GM12878 (cell line): ENCODE results near the gene FAM199X. TPM values are rescaled to one million over a fixed set of nuclear protein-coding genes. Genes with fewer than 3 reads are reported as not detected.

Experiments used
- ATAC-seq: fragments of 200-7000 bp; cut with Tn5 transposase; 3 replicates; pipeline ENCODE4 v1.9.1; 2020; ENCODE audit warnings: mild to moderate bottlenecking, moderate library complexity
- BruUV-seq: library from RNA; stranded (reverse); fragments of 400-500 nt; replicated peaks from 2 replicates; lab custom pipeline; 2021; lab: Mats Ljungman, UMichigan
- CTCF ChIA-PET: fragments of 300-600 bp; sonication (Branson Sonifier 250); formaldehyde crosslinking; extraction: SDS; loops from one replicate; lab custom pipeline; 2021; ENCODE audit warnings: inconsistent platforms; lab: Yijun Ruan, JAX
- POLR2A ChIA-PET: fragments of 350-600 bp; formaldehyde crosslinking; extraction: SDS; loops from one replicate; lab custom pipeline; 2021; ENCODE audit warnings: inconsistent platforms; lab: Charles Lee
- RAD21 ChIA-PET: fragments of 300-600 bp; sonication (Branson Sonifier 250); formaldehyde crosslinking; loops from one replicate; lab custom pipeline; 2023; ENCODE audit warnings: antibody characterized with exemption; ENCODE audit not compliant: unreplicated experiment; lab: Charles Lee
- SMC1A ChIA-PET: fragments of 300-600 bp; sonication (Branson Sonifier 250); formaldehyde crosslinking; loops from one replicate; lab custom pipeline; 2023; ENCODE audit not compliant: unreplicated experiment, uncharacterized antibody; lab: Charles Lee
- DNase-seq: peaks from one replicate; pipeline ENCODE4 v3.0.0-alpha.2; 2011; ENCODE audit warnings: low read depth, low spot score
- FAIRE-seq: peaks from 3 replicates; lab custom pipeline; 2011; peaks lifted over from hg19 to GRCh38; lab: Jason Lieb, UNC
- H2AFZ ChIP-seq: 2 replicates; pipeline ENCODE4 v1.6.0; 2011; ENCODE audit warnings: low read depth, low read length, control low read depth; ENCODE audit not compliant: control insufficient read depth
- H3K27ac ChIP-seq: 2 replicates; pipeline ENCODE4 v1.5.1; 2011; ENCODE audit warnings: control low read depth; ENCODE audit not compliant: control insufficient read depth, insufficient read depth
- H3K27me3 ChIP-seq, 2 experiments: replicated peaks in 1 of 2; 2 replicates each; pipeline versions ENCODE4 v1.6.0 to v1.6.1; 2011; ENCODE audit warnings: low read length in 1 of 2; ENCODE audit not compliant: control insufficient read depth in 2 of 2, insufficient read depth in 2 of 2
- H3K36me3 ChIP-seq, 2 experiments: 2 replicates each; pipeline ENCODE4 v1.5.1; 2011; ENCODE audit warnings: low read length in 1 of 2; ENCODE audit not compliant: control insufficient read depth in 2 of 2, insufficient read depth in 2 of 2
- H3K4me1 ChIP-seq: 2 replicates; pipeline ENCODE4 v1.6.1; 2011; ENCODE audit warnings: mild to moderate bottlenecking, low read length, moderate library complexity, mixed read lengths; ENCODE audit not compliant: control insufficient read depth, insufficient read depth
- H3K4me2 ChIP-seq: 2 replicates; pipeline ENCODE4 v1.6.0; 2011; ENCODE audit warnings: control low read depth; ENCODE audit not compliant: control insufficient read depth, insufficient read depth
- H3K4me3 ChIP-seq: fragments of 200-600 bp; sonication (generic); 2 replicates; pipeline ENCODE4 v1.5.1; 2016
- H3K79me2 ChIP-seq: 2 replicates; pipeline ENCODE4 v1.6.0; 2011; ENCODE audit warnings: low read length; ENCODE audit not compliant: control insufficient read depth, insufficient read depth
- H3K9ac ChIP-seq: 2 replicates; pipeline ENCODE4 v1.8.0; 2011; ENCODE audit warnings: low read length, control low read depth, mixed read lengths; ENCODE audit not compliant: control insufficient read depth, insufficient read depth
- H3K9me3 ChIP-seq: replicated peaks from 3 replicates; pipeline ENCODE4 v1.5.1; 2011; ENCODE audit warnings: mild to moderate bottlenecking, low read length; ENCODE audit not compliant: control insufficient read depth, insufficient read depth
- H4K20me1 ChIP-seq: 2 replicates; pipeline ENCODE4 v1.6.0; 2011; ENCODE audit not compliant: control insufficient read depth, insufficient read depth
- DPF2 ChIP-seq: fragments of 450-650 bp; IDR thresholded peaks from 2 replicates; pipeline ENCODE4 v1.6.1; 2017; ENCODE audit warnings: mild to moderate bottlenecking
- ESRRA ChIP-seq: IDR thresholded peaks from 2 replicates; pipeline ENCODE4 v1.6.1; 2012; ENCODE audit warnings: mild to moderate bottlenecking, low read length, improper control_type of control experiment
- LARP7 ChIP-seq: fragments of 450-650 bp; IDR thresholded peaks from 2 replicates; pipeline ENCODE4 v1.6.1; 2017; ENCODE audit warnings: mild to moderate bottlenecking
- ZSCAN29 ChIP-seq: fragments of 450-650 bp; IDR thresholded peaks from 2 replicates; pipeline ENCODE4 v1.6.1; 2017; ENCODE audit warnings: mild to moderate bottlenecking, moderate library complexity
- WGBS: methylation state at CpG from one replicate; pipeline ENCODE4 v1.1.6; 2016; ENCODE audit warnings: low lambda C conversion rate; ENCODE audit not compliant: insufficient replicate concordance, insufficient coverage; ENCODE audit errors: missing lambda C conversion rate; 5-methylcytosine and 5-hydroxymethylcytosine counted together
- in situ Hi-C: fragments of 300-500 bp; cut with MboI; formaldehyde crosslinking; loops from 9 replicates; pipeline ENCODE4 v1.14.3; 2018; ENCODE audit warnings: mixed read lengths
- intact Hi-C: fragments of 100-400 bp; cut with micrococcal nuclease; formaldehyde crosslinking; loops from one replicate; pipeline ENCODE4 v1.14.2; 2022; ENCODE audit not compliant: unreplicated experiment
- polyA plus RNA-seq, 11 experiments: library from polyadenylated mRNA; depleted of rRNA in 4 of 11; unstranded in 6 of 11; stranded (reverse) in 5 of 11; fragments of >200 nt; fragmentation: Nextera tagmentation in 4 of 11; fragmentation: Illumina TruSeq in 1 of 11; extraction: Ambion mirVana in 4 of 11; extraction: Trizol in 1 of 11; gene quantifications; 1 replicate in 1 of 11; 2 replicates in 10 of 11; pipeline versions ENCODE4 v1.2.1 to v1.2.3, GENCODE V29; 2011 to 2016; ENCODE audit warnings: inconsistent platforms in 2 of 11, missing spikeins in 2 of 11, low read depth in 1 of 11
- total RNA-seq, 4 experiments: library from RNA; depleted of rRNA in 3 of 4; stranded (reverse); fragments of >200 nt in 3 of 4; fragmentation: Illumina TruSeq in 1 of 4; extraction: Trizol in 1 of 4; gene quantifications; 2 replicates each; pipeline versions ENCODE4 v1.2.1 to v1.2.3, GENCODE V29; 2013 to 2021
- TF ChIP-seq, protein P1 (sequence below): IDR thresholded peaks from 2 replicates; pipeline ENCODE4 v1.6.1; 2012; ENCODE audit warnings: low read depth, low read length, improper control_type of control experiment
- TF ChIP-seq, protein P2 (sequence below): fragments of 450-650 bp; IDR thresholded peaks from 2 replicates; pipeline ENCODE4 v1.6.1; 2016; ENCODE audit warnings: mild to moderate bottlenecking

FAM199X gene
- total and polyA plus RNA-seq, 10 of the 15 experiments (the other 5 are each of a cell fraction or from before 2014, with no cell fraction given) = 2.4 to 10.9 (median 9.1) TPM

DNA sequence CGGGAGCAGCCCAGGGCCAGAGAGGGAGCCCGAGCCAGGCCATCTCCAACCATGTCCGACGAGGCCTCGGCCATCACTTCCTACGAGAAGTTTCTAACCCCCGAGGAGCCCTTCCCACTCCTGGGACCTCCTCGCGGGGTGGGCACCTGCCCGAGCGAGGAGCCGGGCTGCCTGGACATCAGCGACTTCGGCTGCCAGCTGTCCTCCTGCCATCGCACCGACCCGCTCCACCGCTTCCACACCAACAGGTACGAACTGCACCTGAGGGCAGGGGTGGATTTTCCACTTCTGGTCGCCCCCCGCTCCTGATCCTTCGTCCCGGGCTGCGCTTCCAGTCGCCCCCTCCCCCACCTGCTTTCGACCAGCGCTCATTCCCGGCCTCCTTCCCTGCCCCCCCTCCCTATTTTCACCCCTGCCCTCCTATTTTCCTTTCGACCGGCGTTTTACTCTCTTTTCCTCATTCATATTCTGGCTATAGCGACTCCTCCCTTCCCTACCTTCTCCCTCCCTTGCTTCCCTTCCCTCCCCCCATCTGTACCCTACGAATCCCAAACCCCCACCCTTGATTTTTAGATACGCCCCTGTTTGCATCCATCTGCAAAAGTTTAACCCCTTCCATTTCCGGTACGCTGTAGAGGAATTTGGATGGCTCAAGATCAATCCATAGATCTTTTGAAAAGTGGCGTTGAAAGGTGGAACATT, 633 bp downstream of the FAM199X start:
- 8% methylated on average over 27 of the region's 37 CpGs for WGBS
- POLR2A ChIA-PET = interaction anchor here (0.6 to 3.7 kb wide), 2 partner anchors 10 to 20 kb away, joined by 6 to 16 read pairs; partner anchors contain the start of gene SLC25A53
- SMC1A ChIA-PET = interaction anchor here (1.0 to 3.2 kb wide), 2 partner anchors 10 to 58 kb away, joined by 3 to 20 read pairs; partner anchors contain the start of gene SLC25A53
- peak overlapping the region; percentile 73 for H3K4me3 ChIP-seq
- peak overlapping the region; percentile 62 for H2AFZ ChIP-seq
- DNase-seq = no peak
- in situ Hi-C loops (no loop called here), intact Hi-C loops (loop anchor here (1.0 kb wide), 1 partner anchor 10 kb away; the partner anchor contains the start of gene SLC25A53)
- no peaks in the 10 kb centered on the region for H3K36me3 ChIP-seq
- peak overlapping the region; percentile 70 for H3K27ac ChIP-seq
- BruUV-seq = no TSS peak
- ATAC-seq = no peak
- peaks cover 4% of the 10 kb centered on the region for H3K4me1 ChIP-seq
- CTCF ChIA-PET = interaction anchor here (0.6 to 2.3 kb wide), 2 partner anchors 24 to 28 kb away, joined by 3 to 12 read pairs; no protein-coding TSS in a partner anchor
- H3K9me3 ChIP-seq = no peaks in the 10 kb centered on the region; the same call in 2 of the 3 replicates
- no peaks in the 10 kb centered on the region for H4K20me1 ChIP-seq
- peaks cover 21% of the 10 kb centered on the region for H3K79me2 ChIP-seq
- no peak for FAIRE-seq
- no peaks in the 10 kb centered on the region for H3K27me3 ChIP-seq
- H3K4me2 ChIP-seq = 0 out of 2 replicates have a peak overlapping the region, but pooled peaks have one; percentile 32
- RAD21 ChIA-PET = no interaction called here
- peak overlapping the region; percentile 69 for H3K9ac ChIP-seq
- no peak for TF ChIP-seq ZSCAN29
- TF ChIP-seq, protein P1, sequence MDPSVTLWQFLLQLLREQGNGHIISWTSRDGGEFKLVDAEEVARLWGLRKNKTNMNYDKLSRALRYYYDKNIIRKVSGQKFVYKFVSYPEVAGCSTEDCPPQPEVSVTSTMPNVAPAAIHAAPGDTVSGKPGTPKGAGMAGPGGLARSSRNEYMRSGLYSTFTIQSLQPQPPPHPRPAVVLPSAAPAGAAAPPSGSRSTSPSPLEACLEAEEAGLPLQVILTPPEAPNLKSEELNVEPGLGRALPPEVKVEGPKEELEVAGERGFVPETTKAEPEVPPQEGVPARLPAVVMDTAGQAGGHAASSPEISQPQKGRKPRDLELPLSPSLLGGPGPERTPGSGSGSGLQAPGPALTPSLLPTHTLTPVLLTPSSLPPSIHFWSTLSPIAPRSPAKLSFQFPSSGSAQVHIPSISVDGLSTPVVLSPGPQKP = no peak
- TF ChIP-seq ESRRA = no peak
- 0 out of 2 replicates have a peak, but pooled peaks have one; percentile 13 for TF ChIP-seq DPF2
- 0 out of 2 replicates have a peak, but pooled peaks have one; percentile 12 for TF ChIP-seq LARP7
- TF ChIP-seq, protein P2, sequence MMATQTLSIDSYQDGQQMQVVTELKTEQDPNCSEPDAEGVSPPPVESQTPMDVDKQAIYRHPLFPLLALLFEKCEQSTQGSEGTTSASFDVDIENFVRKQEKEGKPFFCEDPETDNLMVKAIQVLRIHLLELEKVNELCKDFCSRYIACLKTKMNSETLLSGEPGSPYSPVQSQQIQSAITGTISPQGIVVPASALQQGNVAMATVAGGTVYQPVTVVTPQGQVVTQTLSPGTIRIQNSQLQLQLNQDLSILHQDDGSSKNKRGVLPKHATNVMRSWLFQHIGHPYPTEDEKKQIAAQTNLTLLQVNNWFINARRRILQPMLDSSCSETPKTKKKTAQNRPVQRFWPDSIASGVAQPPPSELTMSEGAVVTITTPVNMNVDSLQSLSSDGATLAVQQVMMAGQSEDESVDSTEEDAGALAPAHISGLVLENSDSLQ = no peak
